HEK293T (cell line): Measurements from ENCODE around the gene LIG3.
A peak's percentile ranks its signal among the peaks of the same experiment; 100 is the strongest.
"Not testable (repeated sequence)": the region's sequence is repeated elsewhere in the genome, so short reads cannot be mapped to it uniquely, and the experiment has no call there.

Source experiments
- CTCF ChIA-PET: fragments of 350-600 bp; formaldehyde crosslinking; extraction: SDS; loops from one replicate; lab custom pipeline; 2021; ENCODE audit warnings: antibody characterized with exemption, inconsistent platforms; lab: Yijun Ruan, JAX
- POLR2A ChIA-PET: fragments of 350-600 bp; formaldehyde crosslinking; extraction: SDS; loops from one replicate; lab custom pipeline; 2020; ENCODE audit warnings: antibody characterized with exemption, inconsistent platforms; lab: Yijun Ruan, JAX
- DNase-seq: peaks from one replicate; pipeline ENCODE4 v3.0.0; 2012; ENCODE audit warnings: mixed read lengths; ENCODE audit errors: extremely low spot score
- ARNT ChIP-seq: fragments of 450-650 bp; IDR thresholded peaks from 2 replicates; pipeline ENCODE4 v1.6.1; 2017; ENCODE audit warnings: mild to moderate bottlenecking
- BHLHE40 ChIP-seq: fragments of 450-650 bp; IDR thresholded peaks from 2 replicates; pipeline ENCODE4 v1.6.1; 2016; ENCODE audit warnings: mild to moderate bottlenecking, moderate library complexity, borderline replicate concordance
- CTBP1 ChIP-seq: fragments of 450-650 bp; IDR thresholded peaks from 2 replicates; pipeline ENCODE4 v1.6.1; 2016; ENCODE audit warnings: borderline replicate concordance
- ELF4 ChIP-seq: fragments of 450-650 bp; IDR thresholded peaks from 2 replicates; pipeline ENCODE4 v1.6.1; 2017; ENCODE audit warnings: antibody characterized with exemption
- FOXA1 ChIP-seq: fragments of 450-650 bp; IDR thresholded peaks from 2 replicates; pipeline ENCODE4 v1.6.1; 2016; ENCODE audit warnings: mild to moderate bottlenecking
- FOXK2 ChIP-seq: fragments of 450-650 bp; IDR thresholded peaks from 2 replicates; pipeline ENCODE4 v1.6.1; 2016; ENCODE audit warnings: mild to moderate bottlenecking
- FOXM1 ChIP-seq: fragments of 450-650 bp; IDR thresholded peaks from 2 replicates; pipeline ENCODE4 v1.6.1; 2017; ENCODE audit warnings: mild to moderate bottlenecking, borderline replicate concordance
- HDGF ChIP-seq: fragments of 450-650 bp; IDR thresholded peaks from 2 replicates; pipeline ENCODE4 v1.6.1; 2017; ENCODE audit warnings: antibody characterized with exemption, borderline replicate concordance
- L3MBTL2 ChIP-seq: fragments of 450-650 bp; conservative IDR thresholded peaks from 2 replicates; pipeline ENCODE4 v1.6.1; 2016; ENCODE audit warnings: mild to moderate bottlenecking
- LEF1 ChIP-seq: fragments of 450-650 bp; IDR thresholded peaks from 2 replicates; pipeline ENCODE4 v1.6.1; 2017; ENCODE audit warnings: mild to moderate bottlenecking, borderline replicate concordance
- NFRKB ChIP-seq: fragments of 450-650 bp; IDR thresholded peaks from 2 replicates; pipeline ENCODE4 v1.6.1; 2016; ENCODE audit warnings: mild to moderate bottlenecking, moderate library complexity
- PKNOX1 ChIP-seq: fragments of 450-650 bp; IDR thresholded peaks from 2 replicates; pipeline ENCODE4 v1.6.1; 2016
- SP1 ChIP-seq: fragments of 450-650 bp; IDR thresholded peaks from 2 replicates; pipeline ENCODE4 v1.6.1; 2017
- SUZ12 ChIP-seq: fragments of 450-650 bp; IDR thresholded peaks from 2 replicates; pipeline ENCODE4 v1.6.1; 2016; ENCODE audit warnings: mild to moderate bottlenecking
- TARDBP ChIP-seq: fragments of 450-650 bp; IDR thresholded peaks from 2 replicates; pipeline ENCODE4 v1.6.1; 2016
- ZNF384 ChIP-seq: fragments of 450-650 bp; IDR thresholded peaks from 2 replicates; pipeline ENCODE4 v1.6.1; 2016

The LIG3 gene

GRCh38 chr17:34993031-34993430 is 12.7 kb downstream of the LIG3 start:
- TF ChIP-seq HDGF = no peak
- TF ChIP-seq NFRKB = no peak
- no peak for TF ChIP-seq BHLHE40
- no peak for TF ChIP-seq SUZ12
- no peak for TF ChIP-seq PKNOX1
- TF ChIP-seq CTBP1 = no peak
- no peak for TF ChIP-seq L3MBTL2
- TF ChIP-seq FOXM1 = no peak
- TF ChIP-seq ELF4 = no peak
- TF ChIP-seq LEF1 = no peak
- no peak for TF ChIP-seq ARNT
- no peak for TF ChIP-seq ZNF384
- TF ChIP-seq FOXK2 = no peak
- no peak for TF ChIP-seq FOXA1
- TF ChIP-seq TARDBP = no peak

GRCh38 chr17:34996422-34997285 is 16.3 kb downstream of the LIG3 start:
- ChIA-PET POLR2A (interaction anchor here (0.9 kb wide), 1 partner anchor 123 kb away, joined by 3 read pairs; the partner anchor contains the start of gene RAD51D), CTCF (interaction anchor here (0.7 to 1.5 kb wide), 6 partner anchors 9 to 100 kb away, joined by 3 to 4 read pairs (median 3); no protein-coding TSS in a partner anchor)
- no peak for DNase-seq
- TF ChIP-seq BHLHE40 = no peak
- no peak for TF ChIP-seq NFRKB
- TF ChIP-seq FOXK2 = no peak
- TF ChIP-seq FOXA1 = no peak
- no peak for TF ChIP-seq LEF1
- no peak for TF ChIP-seq ARNT

More at GRCh38 chr17:34993031-34993430, 12.7 kb downstream of the LIG3 start:
- ChIA-PET CTCF (no interaction called here), POLR2A (interaction anchor here (1.0 kb wide), 1 partner anchor 9 kb away, joined by 3 read pairs; no protein-coding TSS in a partner anchor)
- DNase-seq = no peak

- TF ChIP-seq LEF1 (no peak), HDGF (no peak), TARDBP (no peak), PKNOX1 (no peak), NFRKB (no peak), CTBP1 (no peak), FOXK2 (no peak), BHLHE40 (no peak)
- POLR2A ChIA-PET = interaction anchor here (0.9 kb wide), 1 partner anchor 122 kb away, joined by 3 read pairs; the partner anchor contains the start of gene RAD51D
- DNase-seq = no peak
- CTCF ChIA-PET = interaction anchor here (1.1 to 1.5 kb wide), 4 partner anchors 8 to 92 kb away, joined by 3 read pairs; no protein-coding TSS in a partner anchor
Measured at GRCh38 chr17:34997355-34997862, 17.1 kb downstream of the LIG3 start.

- ChIA-PET POLR2A (no interaction called here), CTCF (no interaction called here)
- peak; percentile 72 for DNase-seq
- TF ChIP-seq ZNF384 (no peak), LEF1 (no peak), ELF4 (no peak), SUZ12 (no peak), NFRKB (no peak), SP1 (no peak), PKNOX1 (no peak), L3MBTL2 (no peak), HDGF (no peak), FOXA1 (no peak), FOXK2 (no peak)
Measured at GRCh38 chr17:34998205-34998604, 17.9 kb downstream of the LIG3 start.

- no peak for TF ChIP-seq FOXM1
- TF ChIP-seq SP1 = no peak
- no peak for TF ChIP-seq BHLHE40
- no peak for TF ChIP-seq FOXA1
- TF ChIP-seq PKNOX1 = no peak
- CTCF ChIA-PET = interaction anchor here (0.9 kb wide), 1 partner anchor 106 kb away, joined by 3 read pairs; no protein-coding TSS in a partner anchor
- no peak for DNase-seq
- POLR2A ChIA-PET = interaction anchor here (1.8 kb wide), 1 partner anchor 18 kb away, joined by 5 read pairs; no protein-coding TSS in a partner anchor
Measured at GRCh38 chr17:34999456-34999855, 19.1 kb downstream of the LIG3 start.

GRCh38 chr17:35000965-35001364 is 20.7 kb downstream of the LIG3 start:
- DNase-seq, POLR2A ChIA-PET: not testable (repeated sequence)
- CTCF ChIA-PET = interaction anchor here (1.0 kb wide), 1 partner anchor 93 kb away, joined by 3 read pairs; no protein-coding TSS in a partner anchor
